ENCODE data around the gene RFX8. TPM values are rescaled to one million over a fixed set of nuclear protein-coding genes. Genes with fewer than 3 reads are reported as not detected.

Gene RFX8
- total and polyA plus RNA-seq, 9 of the 15 experiments (the other 6 are each of a cell fraction or from before 2014, with no cell fraction given): not detected

- no peak for TF ChIP-seq XRCC5 (IDR thresholded peaks at IDR 0.05; ENCODE audit: low read depth, low read length)
- TF ChIP-seq TAF15 (IDR thresholded peaks at IDR 0.05; ENCODE audit: low read depth, low read length): no peak
- TF ChIP-seq EP400 (IDR thresholded peaks at IDR 0.05): no peak
- no peak for TF ChIP-seq SNRNP70 (optimal IDR thresholded peaks at IDR 0.05; ENCODE audit: low read depth, low read length)
- no peak for TF ChIP-seq FOSL1 (tag; conservative IDR thresholded peaks at IDR 0.05)
These were observed 103.3 kb downstream of the RFX8 start (continued) for GRCh38 chr2:101371636-101372035.

- no peak for ATAC-seq
- no peak for TF ChIP-seq HIVEP1 (CRISPR knock-in tag; IDR thresholded peaks at IDR 0.05)
- TF ChIP-seq ZNF311 (CRISPR knock-in tag; IDR thresholded peaks at IDR 0.05): no peak
- no peak for TF ChIP-seq GTF3C2 (IDR thresholded peaks at IDR 0.05; ENCODE audit: borderline replicate concordance, extremely low read depth, insufficient read length)
- no peak for TF ChIP-seq FOSL1 (tag; conservative IDR thresholded peaks at IDR 0.05)
- TF ChIP-seq CHD2 (IDR thresholded peaks at IDR 0.05; ENCODE audit: low read depth, low read length): no peak
- TF ChIP-seq SNRNP70 (optimal IDR thresholded peaks at IDR 0.05; ENCODE audit: low read depth, low read length): no peak
- TF ChIP-seq TSC22D4 (tag; IDR thresholded peaks at IDR 0.05): no peak
- no peak for TF ChIP-seq IRF1 (CRISPR knock-in tag; IDR thresholded peaks at IDR 0.05; ENCODE audit: borderline replicate concordance)
- TF ChIP-seq XRCC3 (IDR thresholded peaks at IDR 0.05): no peak
- TF ChIP-seq ASH1L (IDR thresholded peaks at IDR 0.05; ENCODE audit: borderline replicate concordance, low read depth, partially characterized antibody): no peak
- TF ChIP-seq ZNF780A (CRISPR knock-in tag; IDR thresholded peaks at IDR 0.05): no peak
- TF ChIP-seq ZNF584 (CRISPR knock-in tag; IDR thresholded peaks at IDR 0.05; ENCODE audit: low read depth): no peak
- no peak for TF ChIP-seq NR4A1 (CRISPR knock-in tag; IDR thresholded peaks at IDR 0.05)
- TF ChIP-seq NR4A1 (tag; IDR thresholded peaks at IDR 0.05): no peak
- no peak for TF ChIP-seq L3MBTL2 (IDR thresholded peaks at IDR 0.05)
These were observed 105.8 kb downstream of the RFX8 start for GRCh38 chr2:101369100-101369499.

More at GRCh38 chr2:101369100-101369499, 105.8 kb downstream of the RFX8 start:
- no peaks in the 10 kb centered on the region for H3K36me3 ChIP-seq (ENCODE audit: control insufficient read depth, insufficient read depth, low read length)
- WGBS (ENCODE audit: insufficient coverage, low coverage, missing lambda C conversion rate): 2% methylated on average over 4 of the region's 4 CpGs
- H3K9me1 ChIP-seq (ENCODE audit: control insufficient read depth, insufficient read depth, low read length): no peaks in the 10 kb centered on the region
- ChIA-PET POLR2A (interaction anchor here (0.7 to 1.3 kb wide), 2 partner anchors 9 to 1300 kb away, joined by 3 read pairs; no protein-coding TSS in a partner anchor), CTCF (ENCODE audit: low intra/inter-chr PET ratio) (no interaction called here)
- no peak overlapping the region for H3K4me3 ChIP-seq
- no peak overlapping the region for H3K9ac ChIP-seq (ENCODE audit: insufficient read depth in 1 of 2, low read depth in 2 of 2, low read length in 2 of 2)
- no peak overlapping the region for H3K27ac ChIP-seq (ENCODE audit: extremely low read depth, low read depth, low read length)
- no peaks in the 10 kb centered on the region for H4K20me1 ChIP-seq (replicated peaks; ENCODE audit: control insufficient read depth, insufficient read depth, low read length)
- intact Hi-C loops (cut with micrococcal nuclease) (no loop called here), in situ Hi-C loops (cut with MboI) (no loop called here)
- no peak overlapping the region for H3K4me2 ChIP-seq (ENCODE audit: insufficient read depth, low read length)
- no peaks in the 10 kb centered on the region for H3K9me3 ChIP-seq (replicated peaks; ENCODE audit: control insufficient read depth, insufficient read depth, low read depth, low read length)
- H3K79me2 ChIP-seq (ENCODE audit: control insufficient read depth, insufficient read depth, low read length): no peaks in the 10 kb centered on the region
- no peak for DNase-seq (ENCODE audit: extremely low read depth in 1 of 4, low spot score in 3 of 4)
- BruUV-seq (replicated peaks): no TSS peak
- peaks cover 7 to 44% of the 10 kb centered on the region in 2 experiments; a peak in 4 of 5 replicates for H3K27me3 ChIP-seq (ENCODE audit: control insufficient read depth in 2 of 2, insufficient read depth in 2 of 2, low read length in 2 of 2)
- no peaks in the 10 kb centered on the region for H3K4me1 ChIP-seq (replicated peaks in 1 of 2; ENCODE audit: control insufficient read depth in 2 of 2, insufficient read depth in 2 of 2, low read length in 2 of 2)
- no peak for FAIRE-seq
- H2AFZ ChIP-seq (ENCODE audit: low read depth, low read length): no peak overlapping the region

Data from K562 (cell line).